ENCODE measurements around the gene CYP27B1. TPM values are rescaled to one million over a fixed set of nuclear protein-coding genes. Genes with fewer than 3 reads are reported as not detected.

Gene CYP27B1
- total and polyA plus RNA-seq, 9 of the 15 experiments (the other 6 are each of a cell fraction or from before 2014, with no cell fraction given): 0.18 to 4.2 (median 1.8) TPM

- TF ChIP-seq FOXO4 (CRISPR knock-in tag; IDR thresholded peaks at IDR 0.05) (no peak), NBN (IDR thresholded peaks at IDR 0.05; ENCODE audit: low read depth) (peak; percentile 38), KDM5B (IDR thresholded peaks at IDR 0.05; ENCODE audit: insufficient replicate concordance, low read depth, low read length) (peak; percentile 54), STAT6 (CRISPR knock-in tag; IDR thresholded peaks at IDR 0.05) (peak; percentile 85; the same call in 1 of the 2 replicates), ATF2 (CRISPR knock-in tag; IDR thresholded peaks at IDR 0.05) (no peak), ZBTB40 (IDR thresholded peaks at IDR 0.05) (peak; percentile 65; the same call in 1 of the 2 replicates), ZBTB40 (CRISPR knock-in tag; IDR thresholded peaks at IDR 0.05) (no peak), GTF2E2 (tag; IDR thresholded peaks at IDR 0.05) (peak; percentile 98), CREM (IDR thresholded peaks at IDR 0.05; ENCODE audit: low read depth) (peak; percentile 91), ZNF717 (CRISPR knock-in tag; IDR thresholded peaks at IDR 0.05) (no peak)
Observed at GRCh38 chr12:57751788-57752667, 14.8 kb downstream of the CYP27B1 start, which contains the start of gene CDK4 (continued).
